ENCODE data around the gene AOX1. TPM values are rescaled to one million over a fixed set of nuclear protein-coding genes. Genes with fewer than 3 reads are reported as not detected.

Gene AOX1
- total RNA-seq, 1 experiment from 2014 or later, result 7.6 TPM

DNA sequence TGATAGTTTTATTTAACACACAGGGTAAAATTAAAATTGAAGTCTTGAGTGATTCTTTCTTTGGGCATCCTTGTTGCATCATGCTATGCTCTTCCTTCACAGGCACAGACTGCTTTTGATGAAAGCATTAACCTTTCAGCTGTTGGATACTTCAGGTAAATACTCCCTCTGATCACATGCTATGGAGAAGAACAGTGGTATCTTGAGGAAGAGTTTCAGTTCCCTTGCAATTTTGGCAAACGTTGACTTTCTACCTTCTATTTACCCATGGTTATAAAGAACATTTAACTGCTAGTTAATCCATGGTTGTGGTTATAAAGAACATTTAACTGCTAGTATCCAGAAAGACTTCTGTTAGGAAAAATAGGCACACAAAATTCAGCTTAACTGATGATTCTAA, 75.7 kb downstream of the AOX1 start:
- Histone ChIP-seq H3K36me3 (replicated peaks; ENCODE audit: control insufficient read depth, insufficient read depth, low read length) (no peaks in the 10 kb centered on the region), H3K27me3 (ENCODE audit: control insufficient read depth, insufficient read depth, low read length) (no peaks in the 10 kb centered on the region), H3K4me3 (ENCODE audit: insufficient read depth, low read depth, low read length) (no peak overlapping the region)
- DNase-seq, result no peak

- DNase-seq, result no peak
- Histone ChIP-seq H3K36me3 (replicated peaks; ENCODE audit: control insufficient read depth, insufficient read depth, low read length) (no peaks in the 10 kb centered on the region), H3K4me3 (ENCODE audit: insufficient read depth, low read depth, low read length) (no peak overlapping the region), H3K27me3 (ENCODE audit: control insufficient read depth, insufficient read depth, low read length) (no peaks in the 10 kb centered on the region)
Observed at GRCh38 chr2:200662727-200663126, 76.9 kb downstream of the AOX1 start.

- Histone ChIP-seq H3K27me3 (ENCODE audit: control insufficient read depth, insufficient read depth, low read length) (no peaks in the 10 kb centered on the region), H3K36me3 (replicated peaks; ENCODE audit: control insufficient read depth, insufficient read depth, low read length) (no peaks in the 10 kb centered on the region), H3K4me3 (ENCODE audit: insufficient read depth, low read depth, low read length) (no peak overlapping the region)
- no peak for DNase-seq
Observed at GRCh38 chr2:200664770-200665494, 79.1 kb downstream of the AOX1 start.

GRCh38 chr2:200665626-200666453, 80.0 kb downstream of the AOX1 start:
- H3K27me3 ChIP-seq (ENCODE audit: control insufficient read depth, insufficient read depth, low read length), result no peaks in the 10 kb centered on the region
- H3K36me3 ChIP-seq (replicated peaks; ENCODE audit: control insufficient read depth, insufficient read depth, low read length), result no peaks in the 10 kb centered on the region
- no peak overlapping the region for H3K4me3 ChIP-seq (ENCODE audit: insufficient read depth, low read depth, low read length)
- no peak for DNase-seq

DNA sequence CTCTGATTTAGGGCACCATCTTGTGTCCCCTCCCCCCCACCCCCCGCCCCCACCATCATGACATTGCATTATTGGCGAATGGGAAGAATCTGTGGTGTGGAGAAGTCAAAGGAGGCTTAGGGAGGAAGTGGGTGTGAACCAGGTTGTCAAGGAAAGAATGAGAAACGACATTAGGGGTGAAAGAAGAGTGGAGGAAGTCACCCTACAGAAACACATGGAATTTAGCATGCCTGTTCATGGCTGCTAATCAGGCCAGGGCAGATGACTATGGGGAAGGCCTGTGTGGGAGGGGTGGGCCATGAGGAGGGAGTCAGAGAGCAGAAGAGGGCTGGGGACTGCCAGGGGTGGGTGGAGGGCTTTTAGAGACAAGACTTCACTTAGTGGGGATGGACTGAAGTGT, 81.6 kb downstream of the AOX1 start:
- no peak for DNase-seq
- Histone ChIP-seq H3K36me3 (replicated peaks; ENCODE audit: control insufficient read depth, insufficient read depth, low read length) (no peaks in the 10 kb centered on the region), H3K27me3 (ENCODE audit: control insufficient read depth, insufficient read depth, low read length) (no peaks in the 10 kb centered on the region), H3K4me3 (ENCODE audit: insufficient read depth, low read depth, low read length) (no peak overlapping the region)

GRCh38 chr2:200668478-200668877, 82.7 kb downstream of the AOX1 start:
- Histone ChIP-seq H3K27me3 (ENCODE audit: control insufficient read depth, insufficient read depth, low read length) (no peaks in the 10 kb centered on the region), H3K36me3 (replicated peaks; ENCODE audit: control insufficient read depth, insufficient read depth, low read length) (no peaks in the 10 kb centered on the region), H3K4me3 (ENCODE audit: insufficient read depth, low read depth, low read length) (no peak overlapping the region)
- no peak for DNase-seq

DNA sequence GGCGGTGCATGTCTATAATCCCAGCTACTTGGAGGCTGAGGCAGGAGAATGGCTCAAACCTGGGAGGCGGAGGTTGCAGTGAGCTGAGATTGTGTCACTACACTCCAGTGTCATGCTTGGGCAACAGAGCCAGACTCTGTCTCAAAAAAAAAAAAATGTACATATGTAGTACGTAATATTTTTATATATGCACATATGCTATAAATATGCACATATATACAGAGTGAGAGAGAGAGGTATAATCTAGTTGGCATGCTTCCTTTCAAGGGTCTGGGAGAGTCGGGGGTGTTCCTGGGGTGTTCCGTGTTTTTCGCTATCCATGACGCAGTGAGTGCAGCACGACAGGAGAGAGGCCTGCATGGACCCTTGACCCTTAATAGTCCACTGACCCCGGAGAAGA, 83.5 kb downstream of the AOX1 start:
- no peak for DNase-seq
- H3K36me3 ChIP-seq (replicated peaks; ENCODE audit: control insufficient read depth, insufficient read depth, low read length), result no peaks in the 10 kb centered on the region
- no peaks in the 10 kb centered on the region for H3K27me3 ChIP-seq (ENCODE audit: control insufficient read depth, insufficient read depth, low read length)
- H3K4me3 ChIP-seq (ENCODE audit: insufficient read depth, low read depth, low read length), result no peak overlapping the region

DNA sequence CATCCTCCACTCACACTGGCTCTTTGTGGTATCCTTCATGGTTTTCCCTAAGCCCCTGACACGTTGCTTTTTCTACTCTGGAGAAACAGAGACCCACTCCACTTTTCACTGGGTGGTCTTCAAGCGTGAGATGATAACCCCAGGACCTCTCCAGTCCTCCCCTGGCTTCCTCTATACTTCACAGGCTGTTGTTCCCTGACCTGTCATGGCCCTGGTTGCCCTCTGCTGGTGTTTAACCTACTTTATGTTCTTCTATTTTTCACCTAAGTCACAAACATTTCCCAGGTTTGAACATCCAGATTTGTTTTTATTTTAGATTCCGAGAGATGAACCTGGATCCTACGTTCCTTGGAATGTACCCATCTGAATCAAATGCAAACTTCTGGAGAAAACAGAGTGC, 84.5 kb downstream of the AOX1 start:
- Histone ChIP-seq H3K36me3 (replicated peaks; ENCODE audit: control insufficient read depth, insufficient read depth, low read length) (no peaks in the 10 kb centered on the region), H3K4me3 (ENCODE audit: insufficient read depth, low read depth, low read length) (no peak overlapping the region), H3K27me3 (ENCODE audit: control insufficient read depth, insufficient read depth, low read length) (no peaks in the 10 kb centered on the region)
- DNase-seq, result peak; percentile 28

DNA sequence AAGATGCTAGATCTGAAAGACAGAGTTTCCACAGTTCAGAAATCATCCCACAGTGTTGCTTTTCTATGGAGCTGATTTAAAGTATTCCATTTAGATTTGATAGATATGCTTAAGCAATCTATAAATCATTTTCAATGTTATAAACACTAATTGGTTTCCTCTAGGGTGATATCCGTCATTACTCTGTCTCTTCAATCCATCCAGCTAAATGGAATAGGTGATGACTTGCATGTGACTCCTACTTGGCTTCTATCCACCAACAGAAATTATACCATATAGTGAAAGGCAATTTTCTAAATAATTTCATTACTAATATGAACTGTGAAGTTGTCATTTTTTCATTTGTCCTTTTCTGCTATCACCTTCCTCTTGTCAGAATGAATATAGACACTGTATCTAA, 84.9 kb downstream of the AOX1 start:
- Histone ChIP-seq H3K4me3 (ENCODE audit: insufficient read depth, low read depth, low read length) (no peak overlapping the region), H3K27me3 (ENCODE audit: control insufficient read depth, insufficient read depth, low read length) (no peaks in the 10 kb centered on the region), H3K36me3 (replicated peaks; ENCODE audit: control insufficient read depth, insufficient read depth, low read length) (no peaks in the 10 kb centered on the region)
- no peak for DNase-seq

GRCh38 chr2:200673191-200673590, 87.4 kb downstream of the AOX1 start:
- DNase-seq, result no peak
- Histone ChIP-seq H3K36me3 (replicated peaks; ENCODE audit: control insufficient read depth, insufficient read depth, low read length) (no peaks in the 10 kb centered on the region), H3K4me3 (ENCODE audit: insufficient read depth, low read depth, low read length) (no peak overlapping the region), H3K27me3 (ENCODE audit: control insufficient read depth, insufficient read depth, low read length) (no peaks in the 10 kb centered on the region)

DNA sequence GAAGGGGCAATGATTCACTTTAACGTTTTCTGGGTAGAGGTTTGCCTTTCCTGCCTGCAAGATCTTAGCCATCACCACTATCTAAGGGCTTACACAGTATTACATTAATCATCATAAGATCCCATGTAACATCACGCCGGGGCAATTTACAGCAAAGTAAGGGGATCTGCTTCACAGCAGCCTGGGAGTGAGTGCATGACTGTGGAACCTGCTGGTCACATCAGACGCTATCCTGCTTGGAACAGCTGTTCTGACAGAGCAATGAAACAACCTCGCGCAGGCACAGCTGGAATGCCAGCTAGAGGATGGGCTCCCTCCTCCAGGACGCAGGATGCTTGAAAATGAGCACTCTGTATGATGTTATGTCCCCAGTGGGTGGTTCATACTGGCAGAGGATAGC, 89.0 kb downstream of the AOX1 start:
- no peak overlapping the region for H3K4me3 ChIP-seq (ENCODE audit: insufficient read depth, low read depth, low read length)
- H3K36me3 ChIP-seq (replicated peaks; ENCODE audit: control insufficient read depth, insufficient read depth, low read length), result no peaks in the 10 kb centered on the region
- no peak for DNase-seq
- no peaks in the 10 kb centered on the region for H3K27me3 ChIP-seq (ENCODE audit: control insufficient read depth, insufficient read depth, low read length)

GRCh38 chr2:200677171-200677570, 91.4 kb downstream of the AOX1 start:
- DNase-seq, result no peak
- Histone ChIP-seq H3K4me3 (ENCODE audit: insufficient read depth, low read depth, low read length) (no peak overlapping the region), H3K36me3 (replicated peaks; ENCODE audit: control insufficient read depth, insufficient read depth, low read length) (no peaks in the 10 kb centered on the region), H3K27me3 (ENCODE audit: control insufficient read depth, insufficient read depth, low read length) (no peaks in the 10 kb centered on the region)

- H3K27me3 ChIP-seq (ENCODE audit: control insufficient read depth, insufficient read depth, low read length), result no peaks in the 10 kb centered on the region
- peak; percentile 47 for DNase-seq
- no peak overlapping the region for H3K4me3 ChIP-seq (ENCODE audit: insufficient read depth, low read depth, low read length)
- H3K36me3 ChIP-seq (replicated peaks; ENCODE audit: control insufficient read depth, insufficient read depth, low read length), result no peaks in the 10 kb centered on the region
Observed at GRCh38 chr2:200677721-200678532, 92.1 kb downstream of the AOX1 start.

DNA sequence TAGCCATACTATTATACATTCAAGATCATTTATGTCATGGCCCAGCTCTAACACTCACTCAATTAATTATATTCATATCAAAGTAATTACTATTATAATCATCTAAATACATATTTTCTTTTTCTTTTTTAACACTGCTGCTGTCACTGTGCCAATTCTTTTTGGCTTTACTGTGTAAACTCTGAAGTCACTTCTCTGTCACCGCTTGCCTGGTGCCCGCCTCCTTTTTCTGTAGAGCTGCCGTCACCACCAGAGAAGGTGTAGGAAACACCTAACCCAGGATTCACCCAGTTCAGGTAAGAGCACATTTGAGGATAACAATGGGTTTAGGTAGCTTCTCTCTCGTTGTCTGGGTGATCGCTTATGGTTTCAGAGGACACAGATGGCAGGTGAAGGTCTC, 93.3 kb downstream of the AOX1 start:
- DNase-seq, result no peak
- Histone ChIP-seq H3K4me3 (ENCODE audit: insufficient read depth, low read depth, low read length) (no peak overlapping the region), H3K27me3 (ENCODE audit: control insufficient read depth, insufficient read depth, low read length) (no peaks in the 10 kb centered on the region), H3K36me3 (replicated peaks; ENCODE audit: control insufficient read depth, insufficient read depth, low read length) (no peaks in the 10 kb centered on the region)

DNA sequence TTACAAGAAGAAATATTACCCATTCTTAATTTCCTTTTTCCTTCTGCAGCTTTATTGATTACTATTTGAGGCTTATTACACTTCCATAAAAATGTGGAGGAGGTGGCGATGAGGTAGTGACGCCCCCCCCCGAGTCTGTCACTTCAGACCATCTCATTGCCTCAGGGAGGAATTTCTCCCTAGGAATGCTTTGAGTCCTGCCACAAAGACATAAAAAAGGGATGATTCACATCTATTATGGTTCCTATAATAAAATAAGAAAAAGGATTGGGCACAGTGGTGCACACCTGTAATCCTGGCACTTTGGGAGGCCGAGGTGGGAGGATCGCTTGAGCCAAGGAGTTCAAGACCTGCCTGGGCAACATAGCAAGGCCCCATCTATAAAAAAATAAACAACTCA, 93.7 kb downstream of the AOX1 start:
- H3K27me3 ChIP-seq (ENCODE audit: control insufficient read depth, insufficient read depth, low read length), result no peaks in the 10 kb centered on the region
- no peak for DNase-seq

More for the DNA sequence above, 93.7 kb downstream of the AOX1 start:
- no peaks in the 10 kb centered on the region for H3K36me3 ChIP-seq (replicated peaks; ENCODE audit: control insufficient read depth, insufficient read depth, low read length)
- H3K4me3 ChIP-seq (ENCODE audit: insufficient read depth, low read depth, low read length), result no peak overlapping the region

Data from H7 (cell line).